GM21390 (cell line): Measurements from ENCODE around the gene PIAS4.
"Not testable (repeated sequence)": the region's sequence is repeated elsewhere in the genome, so short reads cannot be mapped to it uniquely, and the experiment has no call there.

Source experiments
- ATAC-seq: cut with Tn5 transposase; IDR thresholded peaks from one replicate; pipeline ENCODE4 v1.9.1; 2021; ENCODE audit not compliant: unreplicated experiment

PIAS4 gene

GRCh38 chr19:4007021-4007835 lies at the start of gene PIAS4:
Gene PIAS4, plus strand, starts transcription at chr19:4007736. Its CDS starts 25 bp downstream, at chr19:4007761.
- ATAC-seq, result peak; percentile 75

- ATAC-seq, result no peak
These were observed 48.4 kb upstream of the PIAS4 start for GRCh38 chr19:3958836-3959765.

DNA sequence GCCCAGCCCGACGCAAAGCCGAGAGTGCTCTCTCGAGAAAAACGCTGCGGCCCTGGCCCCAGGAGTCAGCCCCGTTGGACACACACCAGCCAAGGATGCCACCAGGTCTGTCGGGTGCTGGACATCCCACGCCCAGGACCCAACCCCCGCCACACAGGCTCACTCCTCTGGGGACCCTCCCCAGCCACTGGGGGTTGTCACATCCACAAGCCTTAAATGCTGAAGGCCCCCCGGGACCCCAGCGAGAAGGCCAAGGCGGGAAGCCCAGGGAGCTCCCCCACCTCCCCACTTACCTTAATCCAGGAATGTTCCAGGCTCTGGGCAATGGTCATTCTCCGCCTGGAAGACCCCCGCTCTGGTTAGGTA lies 47.8 kb upstream of the PIAS4 start:
- ATAC-seq, result no peak

- ATAC-seq, result no peak
These were observed 46.5 kb upstream of the PIAS4 start for GRCh38 chr19:3961007-3961406.

DNA sequence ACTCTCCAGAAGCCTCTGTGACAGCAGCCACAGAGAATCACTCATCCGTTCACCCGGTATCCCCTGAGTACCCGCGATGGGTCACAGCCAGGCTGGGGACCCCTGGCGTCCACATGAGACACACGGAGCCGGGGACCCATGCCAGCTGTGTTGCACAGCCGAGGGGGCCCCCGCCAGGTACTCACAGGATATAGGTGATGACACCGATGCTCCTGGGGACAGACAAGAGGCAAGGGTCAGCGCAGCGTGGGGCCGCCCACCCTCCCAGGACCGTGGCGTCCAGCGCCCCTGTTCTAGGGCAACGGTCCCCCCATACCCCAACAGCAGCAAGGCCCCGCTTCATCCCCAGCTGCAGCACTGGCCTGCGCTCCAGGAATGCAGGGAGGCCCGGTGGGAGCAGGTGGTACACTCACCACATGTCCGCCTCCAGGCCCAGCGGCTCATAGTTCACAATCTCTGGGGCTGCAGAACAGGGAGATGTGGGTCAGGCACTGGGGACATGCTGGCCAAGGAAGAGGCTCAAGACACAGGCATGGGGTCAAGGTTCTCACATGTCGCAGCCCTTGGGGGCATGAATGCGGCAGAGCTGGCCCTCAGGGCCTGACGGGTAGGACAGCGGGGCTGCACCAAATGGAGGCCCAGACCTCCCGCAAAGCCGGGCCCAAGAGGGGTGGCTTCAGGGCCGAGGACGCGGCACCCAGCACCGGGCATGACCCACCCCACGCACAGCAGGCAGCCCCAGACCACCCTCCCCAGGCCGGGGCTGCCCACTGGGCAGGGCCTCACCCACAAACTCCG lies 43.9 kb upstream of the PIAS4 start:
- ATAC-seq, result no peak

- no peak for ATAC-seq
These were observed 43.0 kb upstream of the PIAS4 start for GRCh38 chr19:3964256-3965194.

DNA sequence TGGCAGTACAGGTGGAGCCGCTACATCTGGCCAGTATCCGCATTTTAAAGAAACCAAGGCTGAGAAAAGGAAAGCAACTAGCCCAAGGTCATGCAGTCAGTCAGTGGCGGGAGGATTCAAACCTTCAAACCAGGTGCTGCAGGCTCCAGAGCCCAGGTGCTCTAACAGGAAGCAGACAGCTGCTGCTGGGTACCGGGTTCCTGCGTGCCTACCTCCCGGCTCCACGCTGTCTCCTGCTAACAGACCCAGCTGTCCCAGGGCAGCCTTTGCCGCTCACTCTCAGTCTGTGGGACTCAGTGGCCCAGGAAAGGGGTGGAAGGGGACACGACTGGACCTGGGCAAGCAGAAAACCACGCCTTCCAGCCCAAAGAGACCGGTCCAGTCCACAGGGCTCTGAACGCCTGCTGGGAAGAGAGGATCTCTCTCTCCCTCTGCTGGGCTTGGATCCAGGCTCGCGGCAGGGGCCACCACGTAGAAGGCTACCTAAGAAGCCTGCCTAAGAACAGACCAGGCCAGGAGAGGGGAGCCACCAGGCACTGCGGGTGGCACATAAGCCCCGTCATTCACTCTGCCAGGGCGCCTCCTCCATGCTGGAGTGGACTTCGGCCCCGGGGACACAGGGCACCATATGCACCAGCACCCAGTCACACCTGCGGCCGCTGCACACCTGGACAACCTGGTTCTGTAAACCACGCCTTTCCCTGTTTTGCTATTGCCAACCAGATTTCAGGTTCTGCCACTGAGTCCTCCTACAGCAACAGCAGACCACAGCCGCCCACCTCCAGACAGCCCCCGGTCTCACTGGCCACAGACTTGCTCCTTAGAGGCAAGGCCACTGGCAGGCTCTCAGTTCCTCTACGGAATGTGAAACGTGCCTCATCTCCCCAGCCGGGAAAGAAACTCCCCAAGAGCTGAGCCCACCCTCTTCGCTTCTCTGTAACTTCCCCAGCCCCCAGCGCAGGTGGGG lies 41.2 kb upstream of the PIAS4 start:
- no peak for ATAC-seq

DNA sequence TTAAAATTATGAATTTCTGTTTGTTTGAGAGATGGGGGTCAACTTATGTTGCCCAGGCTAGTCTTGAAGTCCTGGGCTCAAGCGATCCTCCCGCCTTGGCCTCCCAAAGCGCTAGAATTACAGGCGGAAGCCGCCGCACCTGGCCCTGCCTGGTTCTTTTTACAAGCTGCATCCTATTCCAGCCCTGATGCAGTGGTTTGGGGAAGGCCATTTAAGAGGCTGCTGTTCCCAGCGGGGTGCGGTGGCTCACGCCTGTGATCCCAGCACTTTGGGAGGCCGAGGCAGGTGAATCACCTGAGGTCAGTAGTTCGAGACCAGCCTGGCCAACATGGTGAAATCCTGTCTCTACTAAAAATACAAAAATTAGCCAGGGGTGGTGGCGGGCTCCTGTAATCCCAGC lies 39.6 kb upstream of the PIAS4 start:
- not testable (repeated sequence) for ATAC-seq

DNA sequence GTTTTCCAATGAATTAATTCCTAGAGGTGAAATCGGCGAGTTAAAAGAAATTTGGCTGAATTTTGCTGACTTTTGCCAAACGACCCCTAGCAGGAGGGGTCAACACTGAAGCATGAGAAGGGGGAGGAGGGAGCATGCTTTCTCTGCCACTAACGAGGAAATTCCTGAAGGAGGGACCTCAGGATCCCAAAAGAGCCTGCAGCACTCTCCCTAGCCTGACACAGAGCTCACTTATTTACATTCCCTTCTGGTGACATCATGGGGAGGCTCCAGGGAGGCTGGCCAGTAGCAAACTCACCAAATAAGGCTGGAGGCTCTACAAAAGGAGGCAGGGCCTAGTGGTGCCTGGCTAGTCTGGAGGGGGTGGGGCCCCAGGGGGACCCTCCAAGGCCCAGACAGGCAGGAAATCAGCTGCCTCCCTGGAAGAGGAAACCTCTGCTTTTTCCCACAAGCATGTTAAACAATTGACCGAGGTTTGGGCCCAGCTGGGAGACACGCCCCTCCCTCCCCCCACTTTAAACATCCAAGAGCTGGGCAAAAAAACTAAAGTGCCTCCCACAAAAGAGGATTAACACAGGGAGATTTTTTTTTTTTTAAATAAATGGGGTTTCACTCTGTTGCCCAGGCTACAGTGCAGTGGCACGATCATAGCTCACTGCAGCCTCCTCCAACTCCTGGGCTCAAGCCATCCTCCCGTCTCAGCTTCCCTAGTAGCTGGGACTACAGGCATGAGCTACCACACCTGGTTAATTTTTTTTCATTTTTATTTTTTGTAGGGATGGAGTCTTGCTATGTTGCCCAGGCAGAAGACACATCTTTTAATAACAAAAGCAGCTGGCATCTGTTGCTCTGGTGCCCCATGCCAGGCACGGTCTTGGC lies 38.7 kb upstream of the PIAS4 start:
- ATAC-seq, result no peak

DNA sequence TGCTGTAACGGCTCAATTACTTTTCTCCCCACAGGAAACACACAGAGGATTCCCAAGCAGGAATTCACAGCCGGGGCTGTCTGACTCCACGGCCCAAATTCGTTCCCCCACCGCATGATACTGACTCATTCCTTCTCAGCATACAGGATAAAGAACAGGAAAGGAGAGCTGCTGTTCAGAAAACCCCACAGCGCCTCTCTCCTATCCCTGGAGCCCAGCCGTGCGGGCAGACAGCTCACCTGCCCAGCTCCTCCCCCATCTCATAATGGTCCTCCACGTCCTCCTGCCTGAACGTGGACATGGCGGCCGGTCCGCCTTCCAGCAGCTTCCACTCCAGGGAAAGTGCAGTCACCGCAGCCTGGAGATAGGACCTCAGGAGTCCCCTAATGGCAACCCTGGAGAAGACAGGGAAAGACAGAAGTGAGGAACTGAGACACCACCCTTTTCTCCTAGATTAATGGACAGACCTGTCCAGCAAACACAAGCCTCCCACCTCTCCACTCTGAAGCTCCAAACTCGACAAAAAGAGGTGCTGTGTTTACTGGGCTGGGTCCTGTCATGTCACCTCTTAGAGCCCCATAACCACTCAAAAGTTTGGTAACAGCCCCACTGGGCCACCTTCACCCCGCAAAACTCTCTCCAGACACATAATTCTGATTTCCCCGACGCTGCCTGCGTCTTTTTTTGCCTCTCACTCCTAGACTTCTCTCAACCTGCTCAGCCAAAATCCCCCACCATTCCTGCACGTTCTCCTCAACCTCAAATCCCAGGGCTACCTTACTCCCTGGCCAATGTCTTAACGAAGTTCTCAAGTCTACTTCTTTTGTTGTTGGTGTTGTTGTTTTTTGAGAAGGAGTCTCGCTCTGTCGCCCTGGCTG lies 37.9 kb upstream of the PIAS4 start:
- ATAC-seq, result no peak

DNA sequence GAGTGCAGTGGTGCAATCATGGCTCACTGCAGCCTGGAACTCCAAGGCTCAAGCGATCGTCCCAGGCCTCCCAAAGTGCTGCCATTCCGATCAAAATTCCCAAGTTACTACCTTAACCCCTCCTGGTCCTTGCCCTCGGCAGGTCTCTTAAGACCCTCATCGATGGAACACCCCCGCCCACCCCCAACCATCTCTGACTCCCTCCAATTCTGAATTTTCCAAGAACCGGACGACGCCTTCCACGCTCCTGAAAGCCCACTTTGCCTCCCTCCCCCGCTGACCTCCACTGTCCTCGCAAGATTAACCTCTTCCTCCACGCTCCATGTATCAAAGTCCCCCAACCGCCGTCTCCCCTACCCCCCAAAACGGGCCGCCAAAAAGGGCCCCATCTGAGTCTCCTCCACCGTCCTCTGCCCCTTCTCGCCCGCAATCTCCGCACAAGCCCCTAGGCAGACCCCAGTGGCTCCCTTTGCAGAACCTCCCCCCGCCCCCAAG lies 37.2 kb upstream of the PIAS4 start:
- no peak for ATAC-seq

- peak; percentile 90 for ATAC-seq
These were observed 36.5 kb upstream of the PIAS4 start, which contains the start of gene DAPK3 for GRCh38 chr19:3970808-3971598. Gene DAPK3, minus strand, starts transcription at chr19:3971099. Its CDS starts 1,364 bp downstream, at chr19:3969735.

GRCh38 chr19:3975144-3975543 lies 32.4 kb upstream of the PIAS4 start:
- no peak for ATAC-seq

DNA sequence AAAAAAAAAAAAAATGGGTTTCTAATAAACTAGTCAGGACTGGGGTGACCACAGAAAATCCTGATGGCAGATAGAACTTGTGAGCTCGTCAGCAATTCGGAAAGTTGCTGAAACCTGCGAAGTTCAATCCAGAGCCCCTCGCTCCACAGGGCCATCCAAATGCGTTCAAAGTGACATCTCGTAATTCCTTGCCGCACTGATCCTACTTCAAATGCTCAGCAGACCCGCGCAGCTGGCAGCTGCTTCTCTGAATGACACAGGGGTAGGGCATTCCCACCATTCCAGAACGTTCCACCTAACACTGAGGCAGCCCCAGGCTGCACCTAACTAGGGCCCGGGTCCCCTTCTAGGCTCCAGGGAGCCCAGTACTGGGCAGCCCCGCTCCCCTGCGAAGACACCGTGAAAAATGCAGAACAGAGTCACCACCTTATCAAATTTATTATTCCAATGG lies 31.9 kb upstream of the PIAS4 start:
- ATAC-seq, result no peak

DNA sequence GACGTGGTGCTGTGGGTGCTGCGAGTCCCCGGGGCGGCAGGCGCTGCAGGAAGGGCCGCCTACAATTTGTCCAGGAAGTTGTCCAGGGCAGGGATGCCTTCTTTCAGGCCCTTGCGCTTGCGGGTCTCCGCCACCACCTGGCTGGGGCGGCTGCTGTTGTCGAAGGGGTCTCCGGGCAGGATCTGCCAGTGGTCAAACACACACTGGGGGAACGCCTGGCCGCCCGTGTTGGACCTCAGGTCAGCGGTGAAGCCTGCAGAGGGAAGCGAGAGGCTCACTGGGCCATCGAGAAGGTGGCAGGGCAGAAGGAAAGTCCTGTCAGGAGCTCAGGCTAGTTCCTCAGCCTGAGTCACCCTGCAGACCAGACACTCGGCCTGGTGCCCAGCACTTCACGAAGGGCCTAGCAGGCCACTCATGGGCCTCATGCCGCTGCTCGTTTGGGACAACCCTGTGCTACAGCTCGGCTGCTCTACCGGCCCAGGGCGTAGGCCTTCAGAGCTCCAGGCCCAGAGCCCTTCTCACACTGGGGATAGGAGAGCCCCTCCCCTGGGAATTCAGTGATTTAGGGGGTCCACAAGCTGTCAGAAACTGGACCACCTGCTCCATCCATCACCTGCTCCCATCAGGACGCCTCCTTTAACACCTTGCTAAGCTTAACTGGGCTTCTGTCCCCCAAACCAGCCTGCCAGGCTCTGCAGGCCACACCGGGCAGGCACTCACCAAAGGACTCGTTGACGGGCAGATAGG lies 30.9 kb upstream of the PIAS4 start:
- no peak for ATAC-seq
